OCI-LY1 (cell line): ENCODE results near the gene HMX1.

Experiments
- H2AFZ ChIP-seq: fragments of 200-600 bp; sonication (generic), shearing (Covaris generic); 2 replicates; pipeline ENCODE4 v1.6.0; 2014; ENCODE audit warnings: antibody characterized with exemption, mild to moderate bottlenecking, low read length
- H3F3A ChIP-seq: fragments of 200-600 bp; sonication (generic), shearing (Covaris generic); 2 replicates; pipeline ENCODE4 v1.6.0; 2014; ENCODE audit warnings: mild to moderate bottlenecking, antibody characterized with exemption, low read length, moderate library complexity; ENCODE audit not compliant: insufficient read depth
- H3K27ac ChIP-seq: fragments of 200-600 bp; sonication (generic); 2 replicates; pipeline ENCODE4 v1.5.1; 2014; ENCODE audit warnings: low read length, mixed run types, mild to moderate bottlenecking, low read depth; ENCODE audit not compliant: poor library complexity, severe bottlenecking
- H3K27me3 ChIP-seq: fragments of 200-600 bp; sonication (generic); 2 replicates; pipeline ENCODE4 v1.6.0; 2014; ENCODE audit warnings: antibody characterized with exemption, mild to moderate bottlenecking, low read length, moderate library complexity; ENCODE audit not compliant: insufficient read depth
- H3K36me3 ChIP-seq: fragments of 200-600 bp; sonication (generic); 2 replicates; pipeline ENCODE4 v1.6.1; 2014; ENCODE audit warnings: mild to moderate bottlenecking, antibody characterized with exemption, low read length, moderate library complexity, mixed read lengths; ENCODE audit not compliant: insufficient read depth
- H3K4me1 ChIP-seq: fragments of 200-600 bp; sonication (generic); 2 replicates; pipeline ENCODE4 v1.5.1; 2014; ENCODE audit warnings: mild to moderate bottlenecking, low read length, moderate library complexity; ENCODE audit not compliant: insufficient read depth, severe bottlenecking
- H3K4me2 ChIP-seq: fragments of 200-600 bp; sonication (generic), shearing (Covaris generic); 2 replicates; pipeline ENCODE4 v1.6.1; 2014; ENCODE audit warnings: low read length
- H3K4me3 ChIP-seq: fragments of 200-600 bp; sonication (generic); 2 replicates; pipeline ENCODE4 v1.5.1; 2014; ENCODE audit warnings: low read length, low read depth, mild to moderate bottlenecking, mixed read lengths; ENCODE audit not compliant: poor library complexity, severe bottlenecking
- H3K79me2 ChIP-seq: fragments of 200-600 bp; shearing (Covaris generic); 2 replicates; pipeline ENCODE4 v1.6.1; 2016; ENCODE audit warnings: mixed run types, low read length, mixed read lengths; ENCODE audit not compliant: insufficient read depth
- H3K9ac ChIP-seq: fragments of 200-600 bp; sonication (generic), shearing (Covaris generic); 2 replicates; pipeline ENCODE4 v1.6.1; 2014; ENCODE audit warnings: mild to moderate bottlenecking, low read length, mixed read lengths
- H3K9me2 ChIP-seq: fragments of 200-600 bp; sonication (generic), shearing (Covaris generic); 2 replicates; pipeline ENCODE4 v1.6.1; 2014; ENCODE audit warnings: low read depth, mild to moderate bottlenecking, low read length, mixed read lengths
- H3K9me3 ChIP-seq: fragments of 200-600 bp; shearing (Covaris generic); 2 replicates; pipeline ENCODE4 v1.6.1; 2014; ENCODE audit warnings: low read length, mixed read lengths
- H4K20me1 ChIP-seq: fragments of 200-600 bp; sonication (generic), shearing (Covaris generic); 2 replicates; pipeline ENCODE4 v1.6.0; 2016; ENCODE audit warnings: mild to moderate bottlenecking, low read length; ENCODE audit not compliant: insufficient read depth
- CTCF ChIP-seq: fragments of 200-600 bp; sonication (generic), shearing (Covaris generic); IDR thresholded peaks from 2 replicates; pipeline ENCODE4 v1.5.1; 2017; ENCODE audit warnings: mild to moderate bottlenecking, antibody characterized with exemption, low read length, moderate library complexity, mixed read lengths
- EZH2 ChIP-seq: fragments of 200-600 bp; sonication (generic), shearing (Covaris generic); IDR thresholded peaks from 2 replicates; pipeline ENCODE4 v1.8.0; 2017; ENCODE audit warnings: borderline replicate concordance, mixed run types, mild to moderate bottlenecking, antibody characterized with exemption, low read length, moderate library complexity, mixed read lengths

Gene HMX1

GRCh38 chr4:8874003-8874895, 2.6 kb upstream of the HMX1 start:
- Histone ChIP-seq H3K9ac (no peak overlapping the region), H3F3A (no peaks in the 10 kb centered on the region), H3K36me3 (no peaks in the 10 kb centered on the region), H2AFZ (no peak overlapping the region), H3K9me2 (no peaks in the 10 kb centered on the region), H3K27ac (no peak overlapping the region), H3K27me3 (no peaks in the 10 kb centered on the region), H4K20me1 (no peaks in the 10 kb centered on the region), H3K4me1 (no peaks in the 10 kb centered on the region), H3K9me3 (no peaks in the 10 kb centered on the region), H3K4me2 (no peak overlapping the region), H3K79me2 (no peaks in the 10 kb centered on the region), H3K4me3 (no peak overlapping the region)
- TF ChIP-seq EZH2 (no peak), CTCF (no peak)

- Histone ChIP-seq H3K4me2 (no peak overlapping the region), H3K36me3 (no peaks in the 10 kb centered on the region), H2AFZ (no peak overlapping the region), H4K20me1 (no peaks in the 10 kb centered on the region), H3K27ac (no peak overlapping the region), H3K79me2 (no peaks in the 10 kb centered on the region), H3K4me1 (no peaks in the 10 kb centered on the region), H3K9me2 (no peaks in the 10 kb centered on the region), H3F3A (no peaks in the 10 kb centered on the region), H3K9ac (no peak overlapping the region), H3K27me3 (no peaks in the 10 kb centered on the region), H3K9me3 (no peaks in the 10 kb centered on the region), H3K4me3 (no peak overlapping the region)
- TF ChIP-seq CTCF (no peak), EZH2 (no peak)
These were observed 1.0 kb upstream of the HMX1 start for GRCh38 chr4:8872402-8873291.

- no peaks in the 10 kb centered on the region for H3K79me2 ChIP-seq
- H3K9me2 ChIP-seq: no peaks in the 10 kb centered on the region
- no peak for TF ChIP-seq EZH2
- no peak for TF ChIP-seq CTCF
- H3K36me3 ChIP-seq: no peaks in the 10 kb centered on the region
- no peaks in the 10 kb centered on the region for H3K9me3 ChIP-seq
- H3K4me3 ChIP-seq: no peak overlapping the region
- no peak overlapping the region for H3K27ac ChIP-seq
- no peaks in the 10 kb centered on the region for H3F3A ChIP-seq
- no peaks in the 10 kb centered on the region for H4K20me1 ChIP-seq
- no peak overlapping the region for H3K4me2 ChIP-seq
- H3K9ac ChIP-seq: no peak overlapping the region
- no peaks in the 10 kb centered on the region for H3K4me1 ChIP-seq
- no peaks in the 10 kb centered on the region for H3K27me3 ChIP-seq
- no peak overlapping the region for H2AFZ ChIP-seq
These were observed 807 bp downstream of the HMX1 start for GRCh38 chr4:8870647-8871416.
